Thyroid gland (tissue), 4 donors: ENCODE measurements around the gene OR8K5. TPM values are rescaled to one million over a fixed set of nuclear protein-coding genes. Genes with fewer than 3 reads are reported as not detected.

Source experiments
- DNase-seq, 2 donors: peaks; one replicate each; pipeline ENCODE4 v3.0.0-alpha.2; 2019
- H3K27ac ChIP-seq, 3 donors: fragments of 200-600 bp; sonication (generic); 1 replicate in 2 of 3; 2 replicates in 1 of 3; pipeline ENCODE4 v1.5.1; 2016 to 2019; ENCODE audit warnings: mild to moderate bottlenecking in 1 of 3, moderate library complexity in 1 of 3
- H3K27me3 ChIP-seq: fragments of 200-600 bp; sonication (generic); one replicate; pipeline ENCODE4 v1.5.1; 2019
- H3K36me3 ChIP-seq, 2 donors: fragments of 200-600 bp; sonication (generic); one replicate each; pipeline ENCODE4 v1.5.1; 2016 to 2019
- H3K4me1 ChIP-seq, 2 donors: fragments of 200-600 bp; sonication (generic); one replicate each; pipeline ENCODE4 v1.5.1; 2017 to 2019
- H3K4me3 ChIP-seq, 3 donors: fragments of 200-600 bp; sonication (generic); replicated peaks in 1 of 3; 1 replicate in 2 of 3; 2 replicates in 1 of 3; pipeline ENCODE4 v1.5.1; 2016; ENCODE audit warnings: mild to moderate bottlenecking in 1 of 3
- H3K9me3 ChIP-seq: fragments of 200-600 bp; sonication (generic); one replicate; pipeline ENCODE4 v1.5.1; 2017
- CTCF ChIP-seq, 6 experiments: fragments of 200-600 bp in 3 of 6; fragments of 450-650 bp in 3 of 6; sonication (generic) in 3 of 6; IDR thresholded peaks; one replicate each; pipeline ENCODE4 v1.5.1; 2016 to 2019; ENCODE audit warnings: antibody characterized with exemption in 6 of 6, mild to moderate bottlenecking in 2 of 6, inconsistent platforms in 1 of 6, moderate library complexity in 1 of 6
- POLR2A ChIP-seq, 2 donors: fragments of 450-650 bp; IDR thresholded peaks; one replicate each; pipeline ENCODE4 v1.6.1; 2017; ENCODE audit warnings: antibody characterized with exemption in 2 of 2, mild to moderate bottlenecking in 2 of 2, moderate library complexity in 1 of 2
- WGBS, 2 donors: methylation state at CpG; one replicate each; pipeline ENCODE4 v1.1.5; 2017; 5-methylcytosine and 5-hydroxymethylcytosine counted together
- intact Hi-C: fragments of 100-400 bp; cut with DNase I; formaldehyde crosslinking; loops from one replicate; pipeline ENCODE4 v1.15.1; 2023
- total RNA-seq, 4 donors: library from RNA; depleted of rRNA; stranded (reverse); fragments of >200 nt; gene quantifications; one replicate each; pipeline ENCODE4 v1.2.3, GENCODE V29; 2016

OR8K5 gene
- total RNA-seq, 4 donors from 2014 or later = not detected

- no peak overlapping the region for H3K4me3 ChIP-seq
- H3K27ac ChIP-seq = no peak overlapping the region
- H3K9me3 ChIP-seq = no peaks in the 10 kb centered on the region
- H3K27me3 ChIP-seq = no peaks in the 10 kb centered on the region
- H3K36me3 ChIP-seq = no peaks in the 10 kb centered on the region
- no peaks in the 10 kb centered on the region for H3K4me1 ChIP-seq
- intact Hi-C loops = no loop called here
- DNase-seq = no peak
- TF ChIP-seq POLR2A (IDR thresholded peaks at IDR 0.05) (no peak), CTCF (IDR thresholded peaks at IDR 0.05) (no peak)
Measured at GRCh38 chr11:56183459-56183858, 23.3 kb upstream of the OR8K5 start.

GRCh38 chr11:56176318-56176717 lies 16.2 kb upstream of the OR8K5 start, which contains the start of gene OR5J2:
OR5J2 (plus strand) TSS chr11:56176618; CDS start chr11:56176618, 0 bp downstream.
- no peaks in the 10 kb centered on the region for H3K4me1 ChIP-seq
- H3K4me3 ChIP-seq = no peak within 1 kb of the TSS
- TF ChIP-seq CTCF (IDR thresholded peaks at IDR 0.05) (no peak), POLR2A (IDR thresholded peaks at IDR 0.05) (no peak)
- intact Hi-C loops = no loop called here
- H3K36me3 ChIP-seq = no peaks in the 10 kb centered on the region
- H3K27me3 ChIP-seq = no peaks in the 10 kb centered on the region
- no peaks in the 10 kb centered on the region for H3K9me3 ChIP-seq
- H3K27ac ChIP-seq = no peak within 1 kb of the TSS
- no peak for DNase-seq
- WGBS, 2 donors = 64 to 76% methylated on average over 1 of the region's 1 CpG

DNA sequence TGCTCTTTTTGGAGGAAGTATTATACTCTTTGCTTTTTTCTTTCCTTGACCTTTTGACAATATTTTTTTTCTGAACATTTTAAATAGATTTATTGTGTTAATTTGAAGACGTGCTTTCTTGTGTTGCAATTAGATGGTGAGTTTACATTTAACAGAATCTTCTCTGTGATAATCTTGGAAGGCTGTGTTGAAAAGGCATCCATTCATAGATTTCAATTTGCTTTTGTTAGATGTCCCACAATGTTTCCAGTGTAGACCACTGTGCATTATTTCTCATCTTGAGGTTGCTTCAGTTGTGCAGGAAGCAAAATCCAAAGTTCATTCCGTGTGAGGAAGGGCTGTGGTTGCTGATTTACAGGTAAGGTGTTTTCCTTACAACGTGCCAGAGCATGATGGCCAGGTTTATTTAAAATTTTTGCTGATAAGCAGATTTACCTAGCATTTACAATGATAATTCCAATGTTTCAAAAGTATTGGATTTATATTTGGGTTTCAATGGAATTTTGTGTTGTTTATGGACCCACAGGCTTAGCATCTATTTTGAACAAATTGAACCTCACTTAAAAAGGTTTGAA lies 12.2 kb upstream of the OR8K5 start:
- no peak for DNase-seq
- no peaks in the 10 kb centered on the region for H3K36me3 ChIP-seq
- H3K27me3 ChIP-seq = no peaks in the 10 kb centered on the region
- no peaks in the 10 kb centered on the region for H3K4me1 ChIP-seq
- TF ChIP-seq CTCF (IDR thresholded peaks at IDR 0.05) = no peak
- no peak for TF ChIP-seq POLR2A (IDR thresholded peaks at IDR 0.05)
- no peak overlapping the region for H3K4me3 ChIP-seq
- H3K9me3 ChIP-seq = no peaks in the 10 kb centered on the region
- WGBS, 2 donors = 69% methylated on average over 3 of the region's 3 CpGs
- intact Hi-C loops = no loop called here
- no peak overlapping the region for H3K27ac ChIP-seq

DNA sequence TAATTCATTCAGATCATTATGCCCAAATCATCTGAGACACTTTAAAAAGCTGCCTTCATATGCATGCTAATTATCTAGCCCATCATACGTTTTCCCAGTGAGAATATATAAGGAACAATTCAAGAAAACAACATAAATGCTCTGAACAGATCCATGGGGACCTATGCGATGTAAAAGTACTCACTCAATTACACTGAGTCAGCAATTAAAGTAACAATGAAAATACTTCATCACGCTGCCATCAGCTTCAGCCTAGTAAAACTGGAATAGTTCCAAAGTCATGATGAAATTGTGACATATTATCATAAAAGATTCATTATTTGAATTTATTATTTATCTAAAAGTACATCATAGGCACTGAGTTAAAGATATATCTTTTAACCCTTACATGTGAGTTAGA lies 3.7 kb upstream of the OR8K5 start:
- Histone ChIP-seq H3K4me3 (no peak overlapping the region), H3K27me3 (no peaks in the 10 kb centered on the region), H3K9me3 (no peaks in the 10 kb centered on the region), H3K27ac (no peak overlapping the region), H3K36me3 (no peaks in the 10 kb centered on the region), H3K4me1 (no peaks in the 10 kb centered on the region)
- intact Hi-C loops = no loop called here
- WGBS, 2 donors = 62 to 71% methylated on average over 3 of the region's 3 CpGs
- TF ChIP-seq POLR2A (IDR thresholded peaks at IDR 0.05) (no peak), CTCF (IDR thresholded peaks at IDR 0.05) (no peak)
- no peak for DNase-seq

GRCh38 chr11:56152333-56152732 lies 7.8 kb downstream of the OR8K5 start:
- Histone ChIP-seq H3K9me3 (no peaks in the 10 kb centered on the region), H3K27me3 (no peaks in the 10 kb centered on the region), H3K4me3 (no peak overlapping the region), H3K36me3 (no peaks in the 10 kb centered on the region), H3K27ac (no peak overlapping the region), H3K4me1 (no peaks in the 10 kb centered on the region)
- intact Hi-C loops = no loop called here
- WGBS, 2 donors = 92 to 97% methylated on average over 15 of the region's 15 CpGs
- no peak for DNase-seq
- TF ChIP-seq CTCF (IDR thresholded peaks at IDR 0.05) (no peak), POLR2A (IDR thresholded peaks at IDR 0.05) (no peak)
